Neutrophil (primary cell): ENCODE results near the gene NAV3.

ENCODE experiments used
- H3K27ac ChIP-seq: fragments of 200-600 bp; sonication (generic); 2 replicates; pipeline ENCODE4 v1.5.1; 2016; ENCODE audit warnings: mild to moderate bottlenecking, moderate library complexity
- H3K27me3 ChIP-seq: fragments of 200-600 bp; sonication (generic); 2 replicates; pipeline ENCODE4 v1.6.0; 2016; ENCODE audit warnings: mild to moderate bottlenecking
- H3K36me3 ChIP-seq: fragments of 200-600 bp; sonication (generic); 2 replicates; pipeline ENCODE4 v1.5.1; 2017
- H3K4me1 ChIP-seq, 2 experiments: fragments of 200-600 bp in 1 of 2; sonication (generic) in 1 of 2; 1 replicate in 1 of 2; 2 replicates in 1 of 2; pipeline versions ENCODE4 v1.5.1 to v1.6.1; 2013 to 2016; ENCODE audit warnings: low read depth in 1 of 2, low read length in 1 of 2, mild to moderate bottlenecking in 1 of 2, moderate library complexity in 1 of 2; ENCODE audit not compliant: control insufficient read depth in 1 of 2, insufficient read depth in 1 of 2
- H3K4me3 ChIP-seq, 2 experiments: fragments of 200-600 bp in 1 of 2; sonication (generic) in 1 of 2; 1 replicate in 1 of 2; 2 replicates in 1 of 2; pipeline ENCODE4 v1.5.1; 2013 to 2016; ENCODE audit warnings: low read depth in 1 of 2, low read length in 1 of 2, mild to moderate bottlenecking in 1 of 2, moderate library complexity in 1 of 2
- H3K9me3 ChIP-seq: fragments of 200-600 bp; sonication (generic); 2 replicates; pipeline ENCODE4 v1.5.1; 2016
- TF ChIP-seq, protein P1 (sequence below): fragments of 200-600 bp; sonication (generic); IDR thresholded peaks from 2 replicates; pipeline ENCODE4 v1.5.1; 2016; ENCODE audit warnings: antibody characterized with exemption

NAV3 gene

DNA sequence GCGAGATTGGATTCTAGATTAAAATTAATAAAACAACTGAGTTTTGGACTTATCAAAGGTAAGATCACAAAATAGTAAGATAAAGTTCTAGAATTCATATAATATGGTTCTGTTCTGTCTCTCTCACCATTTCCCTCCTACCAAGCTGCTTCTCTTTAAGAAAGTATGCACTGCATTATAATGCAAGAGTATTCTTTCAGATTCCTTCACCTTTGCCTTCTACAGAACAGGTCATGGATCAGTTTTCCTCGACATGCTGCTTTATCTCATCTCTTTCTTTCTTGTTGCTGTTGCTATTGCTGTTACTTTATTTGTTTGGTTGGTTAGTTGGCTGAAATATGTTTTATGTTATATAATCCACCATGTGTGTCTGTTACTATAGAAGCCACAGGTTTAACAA, 357.0 kb downstream of the NAV3 start:
- Histone ChIP-seq H3K36me3 (no peaks in the 10 kb centered on the region), H3K27ac (no peak overlapping the region), H3K4me1 (no peaks in the 10 kb centered on the region), H3K9me3 (no peaks in the 10 kb centered on the region), H3K4me3 (no peak overlapping the region), H3K27me3 (no peaks in the 10 kb centered on the region)
- TF ChIP-seq, protein P1, sequence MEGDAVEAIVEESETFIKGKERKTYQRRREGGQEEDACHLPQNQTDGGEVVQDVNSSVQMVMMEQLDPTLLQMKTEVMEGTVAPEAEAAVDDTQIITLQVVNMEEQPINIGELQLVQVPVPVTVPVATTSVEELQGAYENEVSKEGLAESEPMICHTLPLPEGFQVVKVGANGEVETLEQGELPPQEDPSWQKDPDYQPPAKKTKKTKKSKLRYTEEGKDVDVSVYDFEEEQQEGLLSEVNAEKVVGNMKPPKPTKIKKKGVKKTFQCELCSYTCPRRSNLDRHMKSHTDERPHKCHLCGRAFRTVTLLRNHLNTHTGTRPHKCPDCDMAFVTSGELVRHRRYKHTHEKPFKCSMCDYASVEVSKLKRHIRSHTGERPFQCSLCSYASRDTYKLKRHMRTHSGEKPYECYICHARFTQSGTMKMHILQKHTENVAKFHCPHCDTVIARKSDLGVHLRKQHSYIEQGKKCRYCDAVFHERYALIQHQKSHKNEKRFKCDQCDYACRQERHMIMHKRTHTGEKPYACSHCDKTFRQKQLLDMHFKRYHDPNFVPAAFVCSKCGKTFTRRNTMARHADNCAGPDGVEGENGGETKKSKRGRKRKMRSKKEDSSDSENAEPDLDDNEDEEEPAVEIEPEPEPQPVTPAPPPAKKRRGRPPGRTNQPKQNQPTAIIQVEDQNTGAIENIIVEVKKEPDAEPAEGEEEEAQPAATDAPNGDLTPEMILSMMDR: no peak

DNA sequence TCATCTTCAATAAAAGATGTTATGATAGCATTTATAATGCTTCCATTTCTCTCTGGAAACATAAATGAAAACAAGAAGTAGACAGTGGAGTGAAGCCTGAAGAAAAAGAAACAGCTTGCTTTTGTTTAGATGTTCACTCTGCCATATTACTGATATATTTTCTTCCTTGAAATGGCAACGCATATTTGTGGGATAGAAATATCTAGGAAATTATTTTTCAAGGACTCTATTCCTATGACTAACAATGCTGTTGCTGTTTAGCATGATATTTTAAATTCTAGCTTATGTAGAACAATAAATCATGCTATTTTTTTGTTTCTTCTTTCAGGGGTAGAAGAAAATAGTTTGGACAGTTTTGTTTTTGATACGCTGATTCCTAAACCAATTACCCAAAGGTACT, 359.0 kb downstream of the NAV3 start:
- Histone ChIP-seq H3K36me3 (no peaks in the 10 kb centered on the region), H3K4me1 (no peaks in the 10 kb centered on the region), H3K9me3 (no peaks in the 10 kb centered on the region), H3K4me3 (no peak overlapping the region), H3K27me3 (no peaks in the 10 kb centered on the region), H3K27ac (no peak overlapping the region)
- TF ChIP-seq, protein P1: no peak

DNA sequence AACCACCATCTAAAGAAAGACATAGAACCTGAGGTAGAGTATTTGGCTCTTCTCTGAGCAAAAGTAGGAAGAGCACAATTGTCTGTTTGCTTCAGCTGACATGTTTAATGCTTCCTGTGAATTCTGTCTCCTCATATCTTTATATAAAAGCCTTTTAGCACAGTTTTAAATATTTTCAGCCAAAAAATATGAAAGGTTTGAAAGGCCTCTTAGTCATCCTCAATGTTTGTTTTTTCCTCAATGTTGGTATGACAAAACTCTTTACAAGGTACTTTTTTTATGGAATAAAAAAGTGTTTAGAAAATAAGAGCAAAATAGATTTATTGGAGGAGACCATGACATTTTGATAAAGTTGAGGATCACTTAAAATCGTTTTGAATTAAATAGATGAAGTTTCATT, 360.9 kb downstream of the NAV3 start:
- Histone ChIP-seq H3K4me3 (no peak overlapping the region), H3K27ac (no peak overlapping the region), H3K27me3 (no peaks in the 10 kb centered on the region), H3K36me3 (no peaks in the 10 kb centered on the region), H3K9me3 (no peaks in the 10 kb centered on the region), H3K4me1 (no peaks in the 10 kb centered on the region)
- TF ChIP-seq, protein P1: no peak

DNA sequence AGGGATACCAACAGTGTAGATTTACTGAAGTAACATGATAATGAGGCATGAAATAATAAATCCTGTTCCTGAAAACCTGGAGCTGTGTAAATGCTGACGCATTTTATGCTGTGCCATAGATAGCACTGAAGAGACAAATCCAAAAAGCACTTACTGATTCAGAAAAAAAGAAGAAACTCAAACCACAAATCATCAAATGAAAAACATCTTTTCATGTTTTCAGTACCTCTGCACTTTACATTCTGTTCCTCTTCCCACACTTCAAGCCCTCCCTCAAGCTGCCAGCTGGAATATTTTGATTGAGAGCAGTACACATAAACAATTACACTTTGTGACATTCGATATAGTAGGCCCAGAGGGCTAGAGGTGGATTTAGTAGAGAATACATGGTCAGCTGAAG, 362.3 kb downstream of the NAV3 start:
- Histone ChIP-seq H3K27ac (no peak overlapping the region), H3K36me3 (no peaks in the 10 kb centered on the region), H3K9me3 (no peaks in the 10 kb centered on the region), H3K27me3 (no peaks in the 10 kb centered on the region), H3K4me1 (no peaks in the 10 kb centered on the region), H3K4me3 (no peak overlapping the region)
- TF ChIP-seq, protein P1: no peak

DNA sequence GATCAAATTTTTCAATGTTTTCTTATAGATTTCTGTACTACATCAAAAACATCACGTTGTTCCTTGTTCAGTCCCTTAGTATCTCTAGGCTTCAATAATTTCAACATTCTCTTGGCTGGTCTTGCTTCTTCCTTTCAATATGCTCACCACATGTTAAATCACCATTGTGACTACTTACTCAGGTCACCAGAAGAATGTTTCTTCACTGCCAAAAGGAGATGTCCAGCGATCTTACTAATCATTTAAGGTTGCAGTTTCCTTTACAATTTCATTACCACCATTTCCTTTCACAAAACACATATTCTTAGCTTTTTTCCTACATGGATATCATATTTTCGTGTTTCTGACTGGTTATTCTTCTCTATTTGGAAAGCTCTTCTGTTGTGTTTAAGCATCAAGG, 363.8 kb downstream of the NAV3 start:
- TF ChIP-seq, protein P1: no peak
- Histone ChIP-seq H3K4me3 (no peak overlapping the region), H3K4me1 (no peaks in the 10 kb centered on the region), H3K9me3 (no peaks in the 10 kb centered on the region), H3K27me3 (no peaks in the 10 kb centered on the region), H3K27ac (no peak overlapping the region), H3K36me3 (no peaks in the 10 kb centered on the region)

DNA sequence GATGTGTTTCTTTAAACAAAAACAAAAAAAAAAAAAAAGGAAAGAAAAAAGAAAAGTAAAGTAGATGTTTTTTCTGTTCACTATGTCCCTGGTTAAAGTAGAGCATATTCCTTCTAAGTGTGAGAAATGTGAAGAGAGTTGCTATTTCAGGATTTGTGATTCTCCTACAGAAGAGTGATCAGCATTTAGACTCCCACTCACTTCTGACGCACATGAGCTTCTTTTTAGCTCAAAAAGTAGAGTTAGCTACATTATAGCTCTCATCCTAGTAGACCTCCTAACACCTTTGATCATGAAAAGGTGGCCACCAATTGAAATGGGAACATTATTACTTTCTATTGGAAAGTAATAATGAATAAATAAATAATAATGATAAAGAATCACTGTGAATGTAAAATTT, 368.2 kb downstream of the NAV3 start:
- H3K9me3 ChIP-seq: no peaks in the 10 kb centered on the region
- H3K4me3 ChIP-seq: no peak overlapping the region
- TF ChIP-seq, protein P1: no peak
- H3K27me3 ChIP-seq: no peaks in the 10 kb centered on the region
- H3K4me1 ChIP-seq: no peaks in the 10 kb centered on the region
- H3K36me3 ChIP-seq: no peaks in the 10 kb centered on the region
- H3K27ac ChIP-seq: no peak overlapping the region
